Muscle of back (tissue), 11 donors: ENCODE results near the gene EP400. TPM values are rescaled to one million over a fixed set of nuclear protein-coding genes. Genes with fewer than 3 reads are reported as not detected.

ENCODE experiments used
- DNase-seq, 3 donors: peaks; one replicate each; pipeline versions ENCODE4 v3.0.0 to v3.0.0-alpha.2; 2013
- polyA plus RNA-seq, 10 donors: library from polyadenylated mRNA; unstranded; fragments of 120-200 nt; gene quantifications; one replicate each; pipeline ENCODE4 v1.2.1, GENCODE V29; 2013; ENCODE audit not compliant: insufficient read length in 10 of 10

EP400 gene
- polyA plus RNA-seq, 10 donors, result 18.9 to 31.9 (median 23.4) TPM

DNA sequence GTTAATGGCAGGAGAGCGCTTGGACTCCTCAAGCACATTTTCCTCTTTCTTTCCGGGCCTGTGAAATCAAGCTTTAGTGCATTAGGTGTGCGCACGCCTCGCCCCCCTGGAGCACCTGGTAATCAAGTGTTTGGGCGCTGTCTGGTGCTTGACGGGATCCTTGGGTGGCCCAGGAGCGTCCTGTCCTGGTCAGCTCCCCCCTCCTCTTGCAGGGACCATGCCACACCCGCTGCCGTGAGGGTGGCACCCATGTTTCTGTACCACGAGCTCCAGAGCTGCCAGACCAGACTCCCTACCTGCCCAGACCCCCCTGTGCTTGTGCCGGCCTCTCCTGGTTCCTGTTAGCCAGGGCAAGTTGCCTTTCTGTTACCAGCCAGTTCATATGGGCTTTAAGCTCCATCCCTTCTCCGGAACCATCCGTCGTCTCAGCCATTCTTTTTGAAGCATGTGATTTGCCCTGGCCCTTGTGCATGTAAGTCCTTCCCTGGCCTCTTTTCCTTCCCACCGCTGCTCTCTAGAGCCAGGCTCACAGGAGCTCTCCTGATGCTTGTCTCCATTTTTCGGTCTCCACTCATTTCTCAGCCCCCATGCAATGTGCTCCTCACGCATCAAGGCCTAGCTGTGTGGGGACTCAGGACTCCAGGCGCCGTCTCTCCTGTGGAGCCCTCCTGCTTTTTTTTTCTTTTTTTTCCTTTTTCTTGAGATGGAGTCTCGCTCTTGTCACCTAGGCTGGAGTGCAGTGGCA lies 66.1 kb downstream of the EP400 start:
- no peak for DNase-seq

DNA sequence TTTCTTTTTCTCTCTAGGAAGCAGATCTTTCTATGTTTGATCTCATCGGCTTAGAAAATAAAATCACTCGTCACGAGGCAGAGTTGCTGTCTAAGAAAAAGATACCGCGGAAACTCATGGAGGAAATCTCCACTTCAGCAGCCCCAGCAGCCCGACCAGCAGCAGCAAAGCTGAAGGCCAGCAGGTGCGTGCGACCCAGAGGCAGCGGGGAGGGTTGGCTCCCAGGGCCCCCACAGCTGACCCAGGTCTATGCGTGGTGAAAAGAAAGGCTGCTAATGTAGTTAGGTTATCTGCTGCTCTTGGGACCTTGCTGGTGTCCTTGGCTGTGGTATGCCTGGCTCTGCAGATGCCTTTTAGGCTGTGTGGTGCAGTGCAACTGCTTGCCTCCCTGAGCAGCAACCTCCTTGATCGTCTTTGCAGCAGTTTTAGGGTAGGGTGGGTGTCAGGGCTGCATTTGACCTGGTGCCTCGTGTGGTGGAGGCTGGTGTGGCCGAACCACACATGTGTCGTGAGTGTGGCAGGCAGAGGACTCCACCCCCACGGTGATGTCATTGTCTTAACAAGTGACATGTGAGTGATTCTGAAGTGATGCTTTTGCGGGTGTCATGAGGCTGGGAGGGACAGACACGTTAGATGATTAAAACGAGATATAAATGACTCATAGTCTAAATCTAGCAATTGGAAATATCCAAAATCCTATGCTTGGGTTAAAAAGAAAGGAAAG lies 68.6 kb downstream of the EP400 start:
- no peak for DNase-seq

DNA sequence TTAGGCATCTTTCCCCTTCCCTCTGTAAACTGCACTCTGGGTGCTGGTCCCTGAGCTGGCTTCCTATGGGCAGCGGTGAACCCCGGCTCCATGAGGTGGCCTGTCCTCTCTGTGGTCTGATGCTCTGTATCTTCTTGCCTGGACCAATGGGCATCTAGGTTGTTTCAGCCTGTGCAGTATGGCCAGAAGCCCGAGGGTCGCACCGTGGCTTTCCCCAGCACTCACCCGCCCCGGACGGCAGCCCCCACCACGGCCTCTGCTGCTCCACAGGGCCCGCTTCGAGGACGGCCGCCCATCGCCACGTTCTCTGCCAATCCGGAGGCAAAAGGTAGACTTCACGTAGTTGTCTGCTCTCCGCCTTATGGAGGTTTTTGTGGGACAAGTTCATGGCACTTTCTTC lies 70.1 kb downstream of the EP400 start:
- no peak for DNase-seq

DNA sequence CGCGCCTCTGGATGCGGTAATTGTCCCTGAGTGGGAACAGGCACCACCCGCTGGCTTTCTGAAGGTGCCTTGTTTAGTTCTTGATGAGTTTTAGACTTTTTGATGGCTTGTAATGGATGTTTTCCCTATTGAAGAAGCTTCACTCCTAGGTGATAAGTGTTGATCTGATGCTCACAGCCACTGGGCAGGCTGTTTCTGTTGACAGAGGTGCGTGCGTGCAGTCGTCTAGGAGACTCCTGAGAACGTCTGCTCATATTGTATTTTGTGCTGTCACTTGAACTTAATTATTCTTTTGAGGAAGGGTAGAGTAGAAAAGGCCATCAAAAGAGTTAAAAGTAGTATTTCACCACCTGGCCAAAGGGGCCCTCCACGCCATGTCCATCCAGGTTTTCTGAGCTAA lies 70.5 kb downstream of the EP400 start:
- no peak for DNase-seq

DNA sequence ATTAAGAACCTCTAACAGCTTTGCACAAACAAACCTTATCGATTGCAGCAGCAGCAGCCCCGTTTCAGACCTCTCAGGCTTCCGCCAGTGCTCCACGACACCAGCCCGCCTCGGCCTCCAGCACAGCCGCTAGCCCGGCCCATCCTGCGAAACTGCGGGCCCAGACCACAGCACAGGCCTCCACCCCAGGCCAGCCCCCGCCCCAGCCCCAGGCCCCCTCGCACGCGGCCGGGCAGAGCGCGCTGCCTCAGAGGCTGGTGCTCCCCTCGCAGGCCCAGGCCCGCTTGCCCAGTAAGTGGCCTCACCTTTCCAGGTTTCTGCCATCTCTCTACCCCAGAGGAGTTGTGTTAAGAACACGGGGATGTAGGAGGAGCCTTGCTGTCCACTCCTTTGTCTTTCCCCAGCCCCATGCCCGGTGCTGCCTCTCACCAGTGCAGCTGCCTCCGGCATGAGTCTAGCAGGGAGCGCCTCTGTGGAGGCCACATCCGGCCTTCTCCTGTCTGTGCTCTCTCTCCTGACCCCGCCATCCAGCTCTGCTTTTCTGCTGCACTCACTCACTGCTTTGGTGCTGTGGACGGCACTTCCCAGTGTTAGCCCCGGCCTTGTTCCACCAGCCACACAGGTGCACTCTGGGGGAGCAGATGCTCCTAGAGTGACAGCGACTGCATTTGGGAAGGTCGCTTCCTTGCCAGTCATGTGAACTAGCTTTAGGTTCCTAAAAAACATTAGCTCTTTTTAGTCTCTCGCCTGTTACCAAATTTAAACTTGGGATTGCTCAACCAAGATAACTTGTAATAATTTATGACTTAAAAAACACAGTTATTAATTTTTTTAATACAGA lies 71.5 kb downstream of the EP400 start:
- DNase-seq, result no peak

DNA sequence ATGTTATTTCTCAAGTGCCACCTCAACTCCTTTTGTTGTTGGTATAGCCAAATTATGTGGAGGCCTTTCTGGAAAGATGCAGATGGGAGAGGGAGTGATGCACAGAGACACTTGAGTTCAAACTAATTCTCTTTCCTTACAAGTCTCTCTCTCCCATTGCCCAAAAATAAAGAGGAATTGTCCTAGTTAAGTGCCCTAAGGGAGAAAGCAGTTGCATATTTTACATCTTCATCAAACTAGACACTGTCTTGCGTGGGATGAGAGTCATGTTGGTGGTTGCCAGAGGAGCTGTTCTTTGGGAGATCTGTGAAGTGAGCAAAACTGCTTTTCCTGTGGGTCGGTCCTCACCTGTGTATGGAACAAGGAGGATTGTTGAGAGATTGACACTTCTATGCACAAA lies 72.2 kb downstream of the EP400 start:
- no peak for DNase-seq

DNA sequence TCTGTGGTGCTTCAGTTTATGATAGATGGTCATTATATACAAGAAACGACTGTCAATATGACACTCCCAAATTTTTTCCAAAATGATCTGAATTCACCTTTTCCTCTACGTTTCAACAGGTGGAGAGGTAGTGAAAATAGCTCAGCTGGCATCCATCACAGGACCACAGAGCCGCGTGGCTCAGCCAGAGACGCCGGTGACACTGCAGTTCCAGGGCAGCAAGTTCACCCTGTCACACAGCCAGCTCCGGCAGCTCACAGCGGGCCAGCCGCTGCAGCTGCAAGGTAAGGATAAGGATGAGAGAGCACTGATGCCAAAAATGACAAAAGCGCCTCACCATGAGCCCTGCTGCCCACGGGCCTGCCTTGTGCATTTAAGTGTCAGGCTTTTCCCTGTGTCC lies 73.9 kb downstream of the EP400 start:
- DNase-seq, result no peak

DNA sequence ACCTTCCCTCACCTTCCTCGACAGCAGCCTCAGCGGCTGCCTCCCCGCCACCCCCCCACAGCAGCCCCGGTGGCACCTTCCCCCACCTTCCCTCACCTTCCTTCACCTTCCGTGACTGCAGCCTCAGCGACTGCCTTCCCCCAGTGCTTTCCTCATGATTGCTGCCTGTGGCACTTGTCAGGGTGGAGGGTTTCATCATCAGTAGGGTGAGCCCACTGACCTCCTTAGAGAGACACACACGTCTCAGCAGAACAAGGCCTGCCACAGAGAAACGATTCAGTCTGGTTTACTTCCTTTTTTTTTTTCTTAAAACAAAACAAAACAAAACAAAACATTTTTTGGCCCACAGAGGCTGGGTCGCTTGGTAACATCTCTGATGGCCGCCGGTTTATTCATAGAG lies 75.0 kb downstream of the EP400 start:
- DNase-seq, result no peak

DNA sequence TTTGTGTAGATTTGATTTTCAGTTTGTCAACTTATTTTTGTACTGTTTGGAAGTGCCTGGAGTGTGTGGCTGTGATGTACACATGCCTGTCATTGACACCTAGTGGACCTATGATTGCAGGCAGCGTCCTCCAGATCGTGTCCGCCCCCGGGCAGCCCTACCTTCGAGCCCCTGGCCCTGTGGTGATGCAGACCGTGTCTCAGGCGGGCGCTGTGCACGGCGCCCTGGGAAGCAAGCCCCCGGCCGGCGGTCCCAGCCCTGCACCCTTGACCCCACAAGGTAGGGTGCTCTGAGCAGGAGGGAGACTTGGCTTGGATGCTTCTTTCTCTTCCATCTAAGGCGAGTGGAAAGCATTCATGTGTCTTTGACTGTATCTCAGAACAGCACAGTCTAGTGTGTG lies 75.8 kb downstream of the EP400 start:
- no peak for DNase-seq

DNA sequence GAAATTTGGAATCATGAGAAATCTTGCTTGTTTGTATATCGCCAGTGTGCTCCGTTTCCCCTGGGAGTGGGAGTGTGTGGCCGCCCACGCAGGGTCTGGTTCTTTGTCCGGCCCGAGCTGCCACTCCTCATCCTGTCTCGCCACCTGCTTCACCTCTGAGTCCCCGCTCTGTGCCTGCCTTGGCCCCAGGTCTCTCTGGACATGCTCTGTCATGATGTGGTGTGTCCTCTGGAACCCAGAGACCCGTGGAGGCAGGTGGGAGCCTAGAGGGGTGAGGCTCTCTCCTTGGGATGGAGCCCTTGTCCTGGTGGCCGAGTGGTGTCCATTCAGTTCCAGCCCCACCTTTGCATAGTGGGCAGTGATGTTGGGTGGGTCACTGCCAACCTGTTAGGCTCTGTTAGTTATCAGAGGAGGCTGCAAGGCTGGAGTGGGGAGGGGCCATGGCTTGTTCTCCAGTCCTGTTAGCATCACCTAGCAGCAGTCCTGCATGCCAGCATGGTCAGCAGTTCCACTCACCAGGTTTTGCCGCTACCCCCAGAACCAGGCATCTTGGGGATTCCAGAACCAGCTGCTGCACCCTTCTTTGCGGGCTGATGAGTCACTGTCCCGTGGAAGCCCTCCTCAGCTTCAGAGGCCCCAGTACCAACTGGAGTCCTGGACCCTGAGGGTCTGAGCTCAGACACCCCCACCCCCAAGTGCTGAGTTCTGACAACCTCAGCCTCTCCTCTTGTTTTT lies 76.5 kb downstream of the EP400 start:
- DNase-seq, result no peak

DNA sequence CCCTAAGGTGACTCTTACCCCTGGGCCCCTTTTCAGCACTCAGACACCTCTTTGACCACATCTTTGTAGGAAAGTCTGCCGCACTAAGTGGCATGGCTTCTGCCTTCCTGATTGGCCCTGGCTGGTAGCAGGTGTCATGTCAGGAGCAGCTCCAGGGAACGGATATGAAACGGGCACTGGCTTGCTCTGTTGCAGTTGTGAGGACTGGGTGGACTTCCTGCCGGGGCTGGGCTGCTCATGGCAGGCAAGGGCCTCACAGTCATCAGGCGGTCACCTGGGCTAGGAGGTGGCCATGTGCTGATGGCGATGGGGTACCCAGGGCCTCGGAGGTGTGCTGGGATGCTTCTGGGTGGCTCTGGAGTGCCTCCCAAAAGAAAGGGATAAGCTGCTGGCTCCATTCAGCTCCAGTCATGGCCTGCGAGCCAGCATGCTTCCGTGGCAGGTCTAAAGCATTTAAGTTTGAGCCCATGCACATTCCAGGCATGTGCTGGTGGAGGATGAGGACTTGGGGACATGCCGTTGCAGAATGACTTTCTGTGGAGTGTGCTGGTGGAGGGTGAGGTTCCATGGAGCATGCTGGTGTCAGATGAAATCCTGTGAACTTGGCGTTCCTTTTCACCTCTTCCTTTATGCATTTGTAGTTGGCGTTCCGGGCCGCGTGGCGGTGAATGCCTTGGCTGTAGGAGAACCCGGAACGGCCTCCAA lies 77.2 kb downstream of the EP400 start:
- DNase-seq, result no peak

DNA sequence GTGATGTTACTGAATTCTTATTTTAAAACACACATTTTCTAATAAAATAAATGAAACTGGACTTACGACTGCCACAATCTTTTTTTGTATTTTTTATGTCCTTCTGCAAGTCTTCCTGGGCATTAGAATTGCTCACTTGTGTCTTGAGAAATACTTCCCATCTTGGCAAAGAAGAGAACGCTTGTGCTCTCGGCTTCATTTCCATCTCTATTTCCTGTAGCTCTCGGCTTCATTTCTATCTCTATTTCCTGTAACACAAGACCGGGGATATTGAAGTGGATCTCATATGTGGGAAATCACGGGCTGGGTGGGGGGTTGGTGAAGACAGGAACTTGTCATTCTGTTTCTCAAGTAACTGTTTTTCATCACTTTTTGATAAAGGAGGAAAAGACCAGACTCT lies 77.9 kb downstream of the EP400 start:
- DNase-seq, result no peak

DNA sequence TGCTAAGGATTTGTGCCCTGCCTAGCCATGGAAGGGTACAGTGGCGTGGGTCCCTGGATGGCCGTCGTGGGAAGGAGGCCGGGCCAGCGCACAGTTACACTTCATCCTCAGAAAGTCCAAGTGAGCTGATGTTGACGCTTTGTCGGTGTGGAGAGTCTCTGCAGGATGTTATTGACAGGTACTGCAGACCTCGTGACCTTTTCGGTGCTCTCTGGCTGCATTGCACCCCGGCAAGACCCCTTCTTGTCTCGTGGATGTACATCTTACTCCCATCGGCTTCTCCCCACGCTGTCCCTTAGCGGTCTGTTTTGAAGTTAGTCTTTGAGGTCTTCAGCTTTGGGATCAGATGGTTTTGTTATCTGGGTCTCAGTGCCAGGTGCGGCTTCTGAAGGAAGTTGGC lies 78.4 kb downstream of the EP400 start:
- DNase-seq, result no peak

DNA sequence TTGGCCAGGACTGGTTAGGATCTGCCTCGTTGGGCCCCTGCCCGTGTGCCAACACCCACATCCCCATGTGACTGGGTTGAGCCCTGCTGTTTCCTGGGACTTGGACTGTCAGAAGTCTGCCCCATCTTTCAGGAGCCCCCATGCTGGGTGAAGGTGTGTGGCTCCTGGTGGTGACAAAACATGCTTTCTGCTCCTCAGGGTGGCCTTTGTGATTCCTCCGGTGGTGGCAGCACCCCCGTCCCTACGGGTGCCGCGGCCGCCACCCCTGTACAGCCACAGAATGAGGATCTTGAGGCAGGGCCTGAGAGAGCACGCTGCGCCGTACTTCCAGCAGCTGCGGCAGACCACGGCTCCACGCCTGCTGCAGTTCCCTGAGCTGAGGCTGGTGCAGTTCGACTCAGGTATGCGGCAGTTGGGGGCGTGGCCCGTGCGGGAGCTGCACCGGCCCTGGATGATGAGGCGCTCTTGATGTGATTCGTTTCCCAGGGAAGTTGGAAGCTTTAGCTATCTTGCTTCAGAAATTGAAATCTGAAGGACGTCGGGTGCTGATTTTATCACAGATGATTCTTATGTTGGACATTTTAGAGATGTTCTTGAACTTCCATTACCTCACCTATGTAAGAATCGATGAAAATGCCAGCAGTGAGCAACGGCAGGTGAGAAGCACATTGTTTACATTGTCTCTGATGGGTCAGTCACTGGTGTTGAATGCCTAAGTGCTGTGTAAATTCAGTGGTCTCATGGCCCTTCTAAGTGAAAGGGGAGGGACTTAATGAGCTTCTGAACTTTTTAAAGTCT lies 80.0 kb downstream of the EP400 start:
- no peak for DNase-seq

DNA sequence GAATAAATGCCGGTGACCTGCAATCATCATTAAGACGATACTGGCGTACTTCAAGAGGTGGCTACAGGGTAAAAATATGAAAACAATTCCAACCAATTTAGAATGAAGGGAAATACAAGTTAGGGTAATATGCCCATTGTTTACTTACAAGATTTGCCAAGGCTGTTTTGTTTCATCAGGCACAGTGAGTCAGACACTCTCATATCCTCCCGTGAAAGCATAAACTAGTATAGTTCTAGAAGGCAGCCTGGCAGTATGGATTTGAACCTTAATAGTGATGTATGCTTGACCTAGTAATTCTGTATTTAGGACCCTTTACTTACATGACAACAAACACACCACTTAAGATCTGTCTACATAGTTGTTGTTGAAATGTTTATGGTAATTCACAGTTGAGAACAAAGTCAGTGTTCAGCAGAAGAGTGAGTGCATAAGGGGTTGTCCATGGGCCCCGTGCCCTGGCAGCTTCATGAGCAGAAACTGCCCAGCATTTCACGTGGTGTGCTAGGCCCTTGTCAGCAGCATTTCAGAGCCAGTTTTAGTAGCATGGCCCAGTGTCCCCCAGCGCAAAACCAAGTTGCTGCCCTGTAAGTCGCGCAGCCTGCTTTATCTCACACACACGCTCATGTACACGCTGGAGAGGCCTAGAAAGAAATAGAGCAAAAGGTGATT lies 80.8 kb downstream of the EP400 start:
- no peak for DNase-seq

DNA sequence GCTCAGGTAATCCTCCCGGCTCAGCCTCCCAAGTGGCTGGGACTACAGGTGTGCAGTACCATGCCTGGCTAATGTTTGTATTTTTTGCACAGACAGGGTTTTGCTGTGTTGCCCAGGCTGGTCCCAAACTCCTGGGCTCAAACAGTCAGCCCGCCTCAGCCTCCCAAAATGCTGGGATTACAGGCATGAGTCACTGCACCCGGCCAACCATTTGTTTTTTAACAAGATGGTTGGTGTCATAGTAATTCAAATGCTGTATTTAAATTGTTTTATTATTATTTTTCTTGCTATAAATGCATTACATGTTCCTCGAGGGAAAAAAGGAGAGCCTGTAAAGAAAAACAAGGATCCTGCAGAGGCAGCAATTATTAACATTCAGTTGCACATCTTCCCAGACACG lies 83.9 kb downstream of the EP400 start:
- no peak for DNase-seq

DNA sequence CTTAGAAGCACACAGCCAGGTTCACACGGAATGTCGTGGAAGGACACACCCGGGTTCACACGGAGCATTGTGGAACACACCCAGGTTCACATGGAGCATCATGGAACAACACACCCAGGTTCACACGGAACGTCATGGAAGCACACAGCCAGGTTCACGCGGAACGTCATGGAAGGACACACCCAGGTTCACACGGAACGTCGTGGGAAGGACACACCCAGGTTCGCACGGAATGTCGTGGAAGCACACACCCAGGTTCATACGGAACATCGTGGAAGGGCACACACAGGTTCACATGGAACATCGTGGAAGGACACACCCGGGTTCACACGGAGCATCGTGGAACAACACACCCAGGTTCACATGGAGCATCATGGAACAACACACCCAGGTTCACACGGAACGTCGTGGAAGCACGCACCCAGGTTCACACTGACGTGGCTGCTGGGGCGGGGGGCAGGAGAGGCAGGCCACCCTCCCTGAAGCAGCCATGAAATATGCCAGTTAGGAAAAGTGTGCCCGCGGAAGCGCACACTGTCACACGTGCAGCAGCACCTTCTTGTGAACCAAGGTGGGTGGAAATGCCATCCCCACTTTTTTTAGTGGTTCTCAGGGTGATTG lies 86.4 kb downstream of the EP400 start:
- no peak for DNase-seq

DNA sequence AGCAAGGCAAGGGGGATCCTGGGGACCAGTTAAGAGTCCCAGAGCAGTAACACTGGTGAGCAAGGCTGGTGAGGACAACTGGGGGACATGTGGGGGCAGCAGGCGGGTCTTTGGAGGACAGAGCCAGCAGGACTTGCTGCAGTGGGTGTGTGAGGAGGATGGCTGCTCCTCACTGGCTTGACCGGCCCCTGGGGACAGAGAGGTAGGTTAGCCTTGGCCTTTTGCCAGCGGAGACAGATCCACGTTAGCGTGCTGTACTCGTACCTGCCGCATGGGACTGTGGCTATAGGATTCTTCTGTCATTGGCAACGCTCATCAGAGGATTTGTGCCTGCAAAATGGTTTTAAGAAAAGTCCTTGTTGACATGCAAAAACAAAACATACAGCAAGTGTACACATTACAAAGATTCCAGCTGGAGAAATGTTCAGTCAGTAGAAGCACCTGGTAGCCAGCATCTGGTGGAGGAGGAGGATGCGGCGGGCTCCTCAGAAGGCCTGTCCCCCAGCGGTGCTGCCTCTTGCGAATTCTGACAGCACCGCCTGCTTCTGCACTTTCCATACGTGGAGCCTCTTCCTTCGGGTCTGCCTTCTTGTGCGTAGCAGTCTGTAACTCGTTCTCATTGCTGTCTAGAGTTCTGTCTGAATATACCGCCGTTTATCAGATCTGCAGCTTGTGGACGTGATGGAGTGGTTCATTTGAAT lies 91.3 kb downstream of the EP400 start:
- no peak for DNase-seq

DNA sequence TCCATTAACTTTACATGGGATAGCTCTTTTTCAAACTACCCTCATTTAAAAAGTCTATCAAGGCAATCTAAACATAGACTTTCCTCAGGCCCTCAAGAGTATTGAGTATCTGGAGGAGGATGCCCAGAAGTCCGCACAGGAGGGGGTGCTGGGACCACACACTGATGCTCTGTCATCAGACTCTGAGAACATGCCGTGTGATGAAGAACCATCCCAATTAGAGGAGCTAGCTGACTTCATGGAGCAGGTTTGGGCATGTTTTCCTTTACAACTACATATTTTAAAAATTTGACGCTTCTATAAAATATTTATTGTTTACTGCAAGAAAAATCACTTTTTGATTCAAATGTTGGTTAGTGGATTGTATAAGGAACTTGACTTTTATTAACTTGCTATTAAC lies 93.5 kb downstream of the EP400 start:
- no peak for DNase-seq
